Lung (tissue), 12 donors: Measurements from ENCODE around the gene PNPLA2. TPM values are rescaled to one million over a fixed set of nuclear protein-coding genes. Genes with fewer than 3 reads are reported as not detected.

Experiments used
- ATAC-seq: fragments of 200-7000 bp; cut with Tn5 transposase; one replicate; pipeline ENCODE4 v1.9.1; 2020; ENCODE audit warnings: moderate number of reproducible peaks; ENCODE audit not compliant: insufficient read depth, low FRiP score
- DNase-seq, 3 donors: peaks; one replicate each; pipeline ENCODE4 v3.0.0-alpha.2; 2013 to 2017
- H3K27ac ChIP-seq, 2 donors: one replicate each; pipeline ENCODE4 v1.5.1; 2013; ENCODE audit warnings: mild to moderate bottlenecking in 2 of 2, moderate library complexity in 2 of 2, control low read depth in 1 of 2, inconsistent platforms in 1 of 2, low read depth in 1 of 2, low read length in 1 of 2
- H3K27me3 ChIP-seq, 3 donors: one replicate each; pipeline ENCODE4 v1.5.1; 2013; ENCODE audit warnings: low read length in 2 of 3; ENCODE audit not compliant: control insufficient read depth in 3 of 3, insufficient read depth in 3 of 3
- H3K36me3 ChIP-seq, 4 donors: one replicate each; pipeline ENCODE4 v1.5.1; 2013; ENCODE audit warnings: low read length in 4 of 4, mild to moderate bottlenecking in 1 of 4, moderate library complexity in 1 of 4; ENCODE audit not compliant: control insufficient read depth in 4 of 4, insufficient read depth in 4 of 4
- H3K4me1 ChIP-seq, 5 donors: one replicate each; pipeline ENCODE4 v1.5.1; 2013; ENCODE audit warnings: low read length in 5 of 5, mild to moderate bottlenecking in 2 of 5, moderate library complexity in 1 of 5; ENCODE audit not compliant: control insufficient read depth in 5 of 5, insufficient read depth in 5 of 5
- H3K4me3 ChIP-seq: one replicate; pipeline ENCODE4 v1.5.1; 2013; ENCODE audit warnings: mild to moderate bottlenecking, control low read depth, moderate library complexity
- H3K9ac ChIP-seq, 2 donors: one replicate each; pipeline ENCODE4 v1.5.1; 2013; ENCODE audit warnings: low read length in 2 of 2, control low read depth in 1 of 2; ENCODE audit not compliant: insufficient read depth in 1 of 2
- H3K9me3 ChIP-seq, 4 donors: one replicate each; pipeline ENCODE4 v1.5.1; 2013; ENCODE audit warnings: low read length in 3 of 4, mild to moderate bottlenecking in 1 of 4, moderate library complexity in 1 of 4; ENCODE audit not compliant: control insufficient read depth in 4 of 4, insufficient read depth in 3 of 4
- CTCF ChIP-seq: IDR thresholded peaks from 2 replicates; pipeline ENCODE4 v1.5.1; 2012; ENCODE audit warnings: mild to moderate bottlenecking; ENCODE audit errors: control extremely low read depth, extremely low read depth
- WGBS, 2 donors: extraction: QIAGEN DNeasy Blood & Tissue Kit; methylation state at CpG; one replicate each; pipeline ENCODE4 v1.1.7; 2013; 5-methylcytosine and 5-hydroxymethylcytosine counted together
- polyA plus RNA-seq, 2 donors: library from polyadenylated mRNA; stranded (reverse); fragments of 200-250 nt; gene quantifications; one replicate each; pipeline ENCODE4 v1.2.1, GENCODE V29; 2013
- total RNA-seq, 2 donors: library from RNA; depleted of rRNA in 1 of 2; stranded (reverse); fragments of >200 nt in 1 of 2; gene quantifications; one replicate each; pipeline ENCODE4 v1.2.1, GENCODE V29; 2014 to 2021
- donor health status: control.
- donor health status: control.
- donor health status: Bipolar disorder and iron deficiency.
- donor health status: healthy.
- donor health status: DM: yes; HTN: yes; CAD: no.

The PNPLA2 gene
- total and polyA plus RNA-seq, 4 donors, result 65.1 to 160 (median 84.2) TPM

- ATAC-seq, result no peak
- H3K36me3 ChIP-seq, result peaks cover 0 to 17% (median 0%) of the 10 kb centered on the region in 4 donors
- DNase-seq, result no peak
- no peaks in the 10 kb centered on the region for H3K9me3 ChIP-seq
- no peak overlapping the region for H3K27ac ChIP-seq
- WGBS, 2 donors, result 74 to 83% methylated on average over 14 to 18 of the region's 18 CpGs
- H3K9ac ChIP-seq, result no peak overlapping the region
- TF ChIP-seq CTCF, result no peak
- H3K4me3 ChIP-seq, result no peak overlapping the region
- peaks cover 0 to 53% (median 34%) of the 10 kb centered on the region in 5 donors for H3K4me1 ChIP-seq
- no peaks in the 10 kb centered on the region for H3K27me3 ChIP-seq
Observed at GRCh38 chr11:847876-848275, 29.2 kb downstream of the PNPLA2 start.

DNA sequence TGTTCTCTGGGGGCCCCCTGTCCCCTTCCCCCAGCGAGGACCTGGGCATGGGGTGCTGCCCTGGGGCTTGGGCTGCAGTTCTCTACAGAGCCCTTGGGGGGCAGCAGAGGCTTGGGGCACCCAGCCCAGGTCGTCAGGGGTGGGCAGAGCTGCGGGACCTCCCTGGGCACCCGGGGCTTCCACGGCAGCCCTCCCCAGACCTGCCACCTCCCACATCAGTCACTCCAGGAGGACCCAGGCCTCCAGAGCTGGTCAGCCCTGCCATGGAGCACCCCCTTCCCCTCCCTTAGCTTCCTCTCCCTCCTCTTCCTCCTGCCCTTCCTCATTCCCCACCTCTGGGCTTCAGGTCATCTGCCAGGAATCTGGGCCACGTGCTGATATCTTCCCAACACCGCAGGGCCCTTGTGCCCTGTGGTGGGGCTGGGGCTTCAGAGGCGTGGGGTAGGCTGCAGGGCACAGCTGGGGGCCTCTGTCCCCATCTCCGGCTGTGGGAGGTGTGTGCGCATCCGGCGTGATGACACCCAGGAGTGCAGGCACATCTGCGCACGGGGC is 29.7 kb downstream of the PNPLA2 start:
- peaks cover 0 to 53% (median 32%) of the 10 kb centered on the region in 5 donors for H3K4me1 ChIP-seq
- no peaks in the 10 kb centered on the region for H3K27me3 ChIP-seq
- H3K9ac ChIP-seq, result no peak overlapping the region
- WGBS, 2 donors, result 23 to 34% methylated on average over 14 of the region's 14 CpGs
- H3K9me3 ChIP-seq, result no peaks in the 10 kb centered on the region
- peaks cover 0 to 20% (median 0%) of the 10 kb centered on the region in 4 donors for H3K36me3 ChIP-seq
- DNase-seq (no peak), ATAC-seq (no peak)
- H3K4me3 ChIP-seq, result no peak overlapping the region
- no peak overlapping the region for H3K27ac ChIP-seq
- TF ChIP-seq CTCF, result peak; percentile 68

- WGBS, 2 donors, result 6% methylated on average over 37 to 71 of the region's 71 CpGs
- DNase-seq, result peak in 2 of 3 donors; percentile 70 to 71
- no peak overlapping the region for H3K27ac ChIP-seq
Observed at GRCh38 chr11:849104-849824, 30.6 kb downstream of the PNPLA2 start.

More at GRCh38 chr11:849104-849824, 30.6 kb downstream of the PNPLA2 start:
- no peak for ATAC-seq
- TF ChIP-seq CTCF, result no peak
- H3K36me3 ChIP-seq, result peaks cover 0 to 25% (median 0%) of the 10 kb centered on the region in 4 donors
- H3K4me3 ChIP-seq, result no peak overlapping the region
- no peaks in the 10 kb centered on the region for H3K27me3 ChIP-seq
- H3K4me1 ChIP-seq, result peaks cover 0 to 46% (median 29%) of the 10 kb centered on the region in 5 donors
- H3K9ac ChIP-seq, result no peak overlapping the region
- no peaks in the 10 kb centered on the region for H3K9me3 ChIP-seq
